ENCODE data around the gene AP1M2.
A peak's percentile ranks its signal among the peaks of the same experiment; 100 is the strongest.
"Not testable (repeated sequence)": the region's sequence is repeated elsewhere in the genome, so short reads cannot be mapped to it uniquely, and the experiment has no call there.

The AP1M2 gene

GRCh38 chr19:10553087-10553667 lies 33.9 kb downstream of the AP1M2 start:
- TF ChIP-seq EZH2 (IDR thresholded peaks at IDR 0.05; ENCODE audit: borderline replicate concordance, low read length) (no peak), CTCF (IDR thresholded peaks at IDR 0.05; ENCODE audit: low read length) (no peak)
- Histone ChIP-seq H2AFZ (ENCODE audit: low read length) (no peak overlapping the region), H3K4me3 (ENCODE audit: low read depth, low read length, poor library complexity, severe bottlenecking) (no peak overlapping the region), H3K36me3 (ENCODE audit: insufficient read depth, low read length) (peaks cover 84% of the 10 kb centered on the region), H3F3A (ENCODE audit: insufficient read depth, low read length) (peaks cover 12% of the 10 kb centered on the region; the same call in 1 of the 2 replicates), H3K9ac (ENCODE audit: low read length) (peak overlapping the region; percentile 59; the same call in 1 of the 2 replicates), H3K9me2 (ENCODE audit: low read depth, low read length) (no peaks in the 10 kb centered on the region), H3K4me1 (ENCODE audit: insufficient read depth, low read length, severe bottlenecking) (peaks cover 42% of the 10 kb centered on the region), H3K79me2 (ENCODE audit: insufficient read depth, low read length) (no peaks in the 10 kb centered on the region), H3K4me2 (ENCODE audit: low read length) (peak overlapping the region; percentile 50; the same call in 1 of the 2 replicates), H3K27me3 (ENCODE audit: insufficient read depth, low read length) (no peaks in the 10 kb centered on the region), H3K9me3 (ENCODE audit: low read length) (no peaks in the 10 kb centered on the region), H3K27ac (ENCODE audit: low read depth, low read length, poor library complexity, severe bottlenecking) (peak overlapping the region; percentile 97), H4K20me1 (ENCODE audit: insufficient read depth, low read length) (no peaks in the 10 kb centered on the region)

GRCh38 chr19:10552510-10553053 lies 34.5 kb downstream of the AP1M2 start:
- Histone ChIP-seq H4K20me1 (ENCODE audit: insufficient read depth, low read length) (no peaks in the 10 kb centered on the region), H3K36me3 (ENCODE audit: insufficient read depth, low read length) (peaks cover 80% of the 10 kb centered on the region), H2AFZ (ENCODE audit: low read length) (no peak overlapping the region), H3K79me2 (ENCODE audit: insufficient read depth, low read length) (no peaks in the 10 kb centered on the region), H3F3A (ENCODE audit: insufficient read depth, low read length) (peaks cover 12% of the 10 kb centered on the region; the same call in 1 of the 2 replicates), H3K9me2 (ENCODE audit: low read depth, low read length) (no peaks in the 10 kb centered on the region), H3K4me2 (ENCODE audit: low read length) (0 out of 2 replicates have a peak overlapping the region, but pooled peaks have one; percentile 2), H3K4me1 (ENCODE audit: insufficient read depth, low read length, severe bottlenecking) (peaks cover 42% of the 10 kb centered on the region), H3K4me3 (ENCODE audit: low read depth, low read length, poor library complexity, severe bottlenecking) (no peak overlapping the region), H3K27me3 (ENCODE audit: insufficient read depth, low read length) (no peaks in the 10 kb centered on the region), H3K9ac (ENCODE audit: low read length) (no peak overlapping the region; the same call in 1 of the 2 replicates), H3K27ac (ENCODE audit: low read depth, low read length, poor library complexity, severe bottlenecking) (peak overlapping the region; percentile 97), H3K9me3 (ENCODE audit: low read length) (no peaks in the 10 kb centered on the region)
- TF ChIP-seq EZH2 (IDR thresholded peaks at IDR 0.05; ENCODE audit: borderline replicate concordance, low read length) (no peak), CTCF (IDR thresholded peaks at IDR 0.05; ENCODE audit: low read length) (no peak)

- Histone ChIP-seq H3K9me3 (ENCODE audit: low read length) (no peaks in the 10 kb centered on the region), H3K36me3 (ENCODE audit: insufficient read depth, low read length) (peaks cover 81% of the 10 kb centered on the region), H3K4me3 (ENCODE audit: low read depth, low read length, poor library complexity, severe bottlenecking) (no peak overlapping the region), H3K27me3 (ENCODE audit: insufficient read depth, low read length) (no peaks in the 10 kb centered on the region), H2AFZ (ENCODE audit: low read length) (no peak overlapping the region), H3K4me1 (ENCODE audit: insufficient read depth, low read length, severe bottlenecking) (peaks cover 42% of the 10 kb centered on the region), H3K9me2 (ENCODE audit: low read depth, low read length) (no peaks in the 10 kb centered on the region), H3K27ac (ENCODE audit: low read depth, low read length, poor library complexity, severe bottlenecking) (peak overlapping the region; percentile 97), H3F3A (ENCODE audit: insufficient read depth, low read length) (peaks cover 12% of the 10 kb centered on the region; the same call in 1 of the 2 replicates), H3K4me2 (ENCODE audit: low read length) (no peak overlapping the region), H4K20me1 (ENCODE audit: insufficient read depth, low read length) (no peaks in the 10 kb centered on the region), H3K79me2 (ENCODE audit: insufficient read depth, low read length) (no peaks in the 10 kb centered on the region), H3K9ac (ENCODE audit: low read length) (no peak overlapping the region)
- no peak for TF ChIP-seq EZH2 (IDR thresholded peaks at IDR 0.05; ENCODE audit: borderline replicate concordance, low read length)
- TF ChIP-seq CTCF (IDR thresholded peaks at IDR 0.05; ENCODE audit: low read length), result peak; percentile 31; the same call in 1 of the 2 replicates
Observed at GRCh38 chr19:10551698-10552301, 35.3 kb downstream of the AP1M2 start.

- H3K36me3 ChIP-seq (ENCODE audit: insufficient read depth, low read length), result peaks cover 77% of the 10 kb centered on the region
- not testable (repeated sequence) for H3K9me2 ChIP-seq (ENCODE audit: low read depth, low read length); H2AFZ ChIP-seq (ENCODE audit: low read length); H3K27ac ChIP-seq (ENCODE audit: low read depth, low read length, poor library complexity, severe bottlenecking); H3K4me2 ChIP-seq (ENCODE audit: low read length); H3K79me2 ChIP-seq (ENCODE audit: insufficient read depth, low read length); H3K9me3 ChIP-seq (ENCODE audit: low read length); H3K27me3 ChIP-seq (ENCODE audit: insufficient read depth, low read length); H3K4me3 ChIP-seq (ENCODE audit: low read depth, low read length, poor library complexity, severe bottlenecking); H4K20me1 ChIP-seq (ENCODE audit: insufficient read depth, low read length); H3K9ac ChIP-seq (ENCODE audit: low read length)
- peaks cover 41% of the 10 kb centered on the region for H3K4me1 ChIP-seq (ENCODE audit: insufficient read depth, low read length, severe bottlenecking)
- H3F3A ChIP-seq (ENCODE audit: insufficient read depth, low read length), result peaks cover 12% of the 10 kb centered on the region; the same call in 1 of the 2 replicates
Observed at GRCh38 chr19:10551006-10551405, 36.1 kb downstream of the AP1M2 start.

Data from OCI-LY1 (cell line).